Tongue (tissue), 2 donors: ENCODE measurements around the gene USH2A. TPM values are rescaled to one million over a fixed set of nuclear protein-coding genes. Genes with fewer than 3 reads are reported as not detected.
A peak's percentile ranks its signal among the peaks of the same experiment; 100 is the strongest.

Experiments used
- DNase-seq: peaks from one replicate; pipeline ENCODE4 v3.0.0-alpha.2; 2015
- total RNA-seq: library from RNA; depleted of rRNA; stranded (reverse); fragments of >200 nt; gene quantifications from one replicate; pipeline ENCODE4 v1.2.3, GENCODE V29; 2014

The USH2A gene
- total RNA-seq, 1 donor from 2014 or later, result 0.10 TPM

DNA sequence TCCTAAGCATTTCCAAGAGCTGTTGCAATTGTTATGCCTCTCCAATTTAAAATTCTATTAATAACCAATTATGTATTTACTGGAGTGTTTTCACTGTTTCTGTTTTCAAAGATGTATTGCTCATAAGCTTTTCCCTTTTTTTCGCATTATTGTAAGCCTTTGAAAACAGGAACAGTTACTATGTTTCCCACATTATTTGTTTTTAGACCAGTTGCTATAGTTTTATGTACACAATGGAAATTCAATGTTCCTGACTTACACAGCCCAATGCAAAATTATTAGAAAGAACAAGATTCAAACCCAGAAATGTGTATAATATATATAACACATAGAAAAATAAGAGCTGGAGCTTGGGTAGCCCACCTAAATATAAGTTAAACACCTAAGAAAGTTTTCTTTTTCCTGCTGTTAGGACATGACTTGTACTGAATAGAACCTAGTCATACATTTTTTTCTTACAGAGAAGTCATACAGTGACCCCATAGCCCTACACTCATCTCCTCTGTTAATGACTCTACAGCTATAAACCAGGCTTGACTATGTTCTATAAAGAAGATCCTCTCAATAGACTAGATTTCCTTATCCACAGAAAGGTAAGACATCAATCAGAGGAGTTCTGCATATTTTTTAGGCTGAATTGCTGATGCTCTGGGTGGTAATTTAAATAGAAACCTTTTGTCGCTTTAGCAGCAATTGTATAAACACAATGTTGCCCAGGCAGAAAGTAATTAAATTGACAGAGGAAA lies 299.6 kb downstream of the USH2A start:
- DNase-seq, result peak; percentile 7

DNA sequence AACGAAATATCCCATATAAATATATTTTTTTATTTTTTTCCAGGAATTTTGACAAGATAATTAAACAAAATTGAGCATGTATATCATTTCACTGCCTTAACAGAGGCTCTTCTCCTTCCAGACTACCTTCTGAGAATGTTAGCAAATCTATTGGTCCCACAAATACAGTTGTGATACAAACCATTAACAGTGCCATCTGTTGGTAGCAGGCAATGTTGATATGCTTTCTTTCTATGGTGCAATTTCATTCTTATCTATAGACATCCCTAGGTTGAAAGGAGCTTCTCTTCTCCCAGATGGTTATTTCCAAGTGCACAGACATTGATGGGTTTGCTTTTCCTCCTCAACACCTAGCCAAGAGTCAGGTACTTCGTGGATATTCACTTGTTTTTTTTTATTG lies 303.6 kb downstream of the USH2A start:
- DNase-seq, result no peak

DNA sequence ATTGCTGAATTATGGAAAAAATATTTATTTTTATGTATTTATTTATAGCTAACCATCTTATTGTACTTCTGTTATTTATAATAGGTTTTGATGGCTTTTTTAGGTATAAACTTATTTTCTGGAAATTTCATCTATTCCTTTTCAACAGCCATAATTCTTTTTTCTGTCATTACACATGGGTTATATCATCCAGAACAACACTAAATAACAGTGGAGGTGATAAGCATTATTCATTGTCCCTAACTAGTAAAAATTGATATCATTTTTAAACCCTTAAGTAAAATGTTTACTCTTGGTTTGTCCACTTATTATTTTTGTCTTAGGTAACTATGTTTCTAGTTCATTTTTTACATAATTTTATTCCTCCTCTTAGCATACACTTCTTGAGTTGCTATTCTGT lies 309.1 kb downstream of the USH2A start:
- DNase-seq, result no peak

DNA sequence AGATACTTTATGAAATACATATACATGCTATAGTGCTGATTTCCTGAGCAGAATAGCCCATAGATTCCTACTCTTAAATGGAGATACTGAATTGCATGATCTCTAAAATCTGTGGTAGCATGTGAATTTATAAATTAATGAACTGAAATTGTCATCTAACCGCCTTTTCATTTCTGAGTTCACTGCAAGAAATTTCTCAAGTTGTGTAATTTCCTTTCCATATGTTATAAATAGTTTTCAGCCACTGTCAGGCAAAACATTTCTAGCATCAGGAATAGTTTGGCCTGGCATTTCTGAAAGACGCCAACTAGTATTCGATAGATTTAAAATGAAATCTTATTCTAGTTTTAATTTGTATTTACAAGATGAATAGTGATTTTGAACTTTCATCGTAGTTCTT lies 310.1 kb downstream of the USH2A start:
- DNase-seq, result no peak

DNA sequence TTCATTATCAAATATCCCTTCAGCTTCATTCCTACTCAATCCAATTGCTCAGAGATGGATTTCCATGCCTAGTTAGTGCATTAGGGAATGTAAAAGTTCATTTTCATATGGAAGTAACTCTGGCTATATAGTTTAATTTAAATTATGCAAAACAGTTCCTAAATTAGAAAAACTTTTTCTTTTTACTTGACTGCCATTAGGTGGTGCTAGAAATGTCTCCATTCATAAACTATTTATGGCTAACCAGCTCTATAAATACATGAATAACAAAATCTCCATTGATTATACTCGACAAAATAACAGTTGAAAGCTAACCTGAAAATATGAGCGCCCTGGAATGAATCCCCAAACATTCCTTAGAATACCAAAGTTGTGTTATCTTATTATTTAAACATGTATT lies 311.4 kb downstream of the USH2A start:
- DNase-seq, result no peak

DNA sequence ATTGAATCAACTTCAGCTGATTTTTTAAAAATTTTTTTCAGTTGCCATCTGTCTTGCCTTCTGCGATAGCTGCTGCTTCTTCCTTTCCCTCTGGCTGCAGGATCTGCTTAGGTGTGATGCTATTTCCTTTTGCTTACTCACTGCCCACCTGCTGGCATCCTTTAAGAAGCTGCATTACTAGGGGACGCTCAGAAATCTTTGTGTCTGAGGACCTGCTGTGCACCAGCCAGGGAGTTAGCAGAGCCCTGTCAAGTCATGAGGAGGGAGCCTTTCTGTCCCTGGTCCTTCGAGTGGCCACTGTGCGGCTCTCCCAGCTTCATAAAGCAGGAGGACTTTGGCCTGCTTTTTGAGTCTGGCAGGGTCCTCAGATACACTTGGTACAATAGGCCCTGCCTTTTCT lies 327.8 kb downstream of the USH2A start:
- no peak for DNase-seq

DNA sequence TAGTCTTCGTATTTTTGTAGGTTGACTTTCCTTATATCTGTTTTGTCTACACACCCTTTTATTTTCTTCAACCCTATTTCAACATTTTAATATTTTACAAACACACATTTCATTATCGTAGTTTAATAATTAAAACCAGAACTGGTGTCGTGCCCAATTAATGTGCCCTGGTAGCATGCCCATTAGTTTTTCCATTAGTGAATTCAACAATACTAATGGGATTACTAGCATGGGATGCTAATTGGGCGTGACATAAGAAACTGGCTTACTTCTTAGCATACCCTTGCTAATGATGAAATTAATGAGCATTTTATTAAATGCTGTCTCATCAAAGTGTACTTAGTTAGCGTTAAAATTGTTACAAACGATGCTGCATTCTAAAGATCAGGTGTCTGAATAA lies 332.7 kb downstream of the USH2A start:
- no peak for DNase-seq

DNA sequence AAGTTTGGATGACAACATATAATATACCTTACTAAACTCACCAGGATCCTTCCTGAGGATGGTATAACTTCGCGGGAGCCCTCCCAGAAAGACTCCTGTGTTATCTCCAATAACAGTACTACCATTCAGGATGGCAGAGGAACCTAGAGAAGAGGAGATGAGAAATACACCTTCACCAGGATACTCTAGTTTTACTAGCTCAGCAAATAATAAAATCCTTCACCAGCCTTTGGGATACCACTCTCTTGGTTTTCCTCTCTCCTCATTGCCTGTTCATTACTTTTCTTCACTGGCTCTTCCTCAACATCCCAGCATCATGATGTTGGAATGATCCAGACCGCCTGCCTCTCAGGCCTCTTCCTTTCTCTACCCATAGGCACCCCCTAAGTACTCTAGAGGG lies 336.6 kb downstream of the USH2A start:
- no peak for DNase-seq

DNA sequence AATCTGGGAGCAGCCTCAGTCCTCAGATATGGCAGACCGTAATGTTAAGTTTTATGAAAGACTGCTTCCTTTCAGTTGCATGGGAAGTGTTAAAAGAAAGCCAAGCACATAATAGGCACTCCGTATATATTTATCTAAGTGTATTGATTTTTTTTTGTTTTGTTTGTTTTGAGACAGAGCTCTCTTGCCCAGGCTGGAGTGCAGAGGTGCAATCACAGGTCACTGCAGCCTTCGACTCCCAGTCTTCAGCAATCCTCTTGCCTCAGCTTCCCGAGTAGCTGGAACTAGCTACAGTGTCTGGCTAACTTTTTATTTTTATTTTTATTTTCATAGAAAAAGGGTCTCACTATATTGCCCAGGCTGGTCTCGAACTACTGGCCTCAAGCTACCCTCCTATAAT lies 341.8 kb downstream of the USH2A start:
- DNase-seq, result no peak

DNA sequence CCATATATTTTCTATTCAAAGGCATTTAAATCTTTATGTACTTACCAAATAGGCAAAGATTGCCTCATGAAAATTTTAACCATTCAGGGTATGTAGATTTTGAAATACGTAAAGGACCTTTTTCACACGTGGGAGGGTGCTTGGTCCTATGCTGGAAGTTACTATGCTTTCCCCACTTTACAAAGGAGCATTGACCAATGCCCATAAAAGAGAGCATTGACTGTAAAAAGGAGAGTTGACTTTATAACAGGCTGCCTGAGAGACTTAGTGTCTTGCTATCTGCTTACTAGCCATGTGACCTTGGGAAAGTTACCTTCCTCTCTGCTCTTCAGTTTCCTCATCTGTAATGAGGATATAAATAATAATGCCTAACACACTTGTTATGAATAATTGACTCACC lies 346.5 kb downstream of the USH2A start:
- no peak for DNase-seq

DNA sequence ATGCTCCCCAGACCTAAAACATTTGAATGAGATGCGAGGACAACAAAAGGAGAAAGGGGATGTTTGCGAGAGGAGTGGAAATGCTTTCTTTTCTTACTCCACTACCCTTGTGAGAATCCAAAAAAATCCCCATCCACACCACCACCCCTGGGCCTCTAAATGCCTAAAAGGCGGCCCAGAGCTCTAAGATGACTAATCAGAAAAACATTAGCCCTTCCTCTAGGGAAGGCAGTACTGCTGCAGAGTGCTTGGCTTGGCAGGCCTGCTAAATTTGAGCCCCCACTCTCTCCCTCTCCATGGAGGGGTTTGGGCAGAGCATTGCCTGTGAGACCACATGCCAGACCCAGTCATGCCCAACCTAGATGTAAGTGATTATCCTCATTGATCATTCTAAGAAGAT lies 347.9 kb downstream of the USH2A start:
- no peak for DNase-seq

DNA sequence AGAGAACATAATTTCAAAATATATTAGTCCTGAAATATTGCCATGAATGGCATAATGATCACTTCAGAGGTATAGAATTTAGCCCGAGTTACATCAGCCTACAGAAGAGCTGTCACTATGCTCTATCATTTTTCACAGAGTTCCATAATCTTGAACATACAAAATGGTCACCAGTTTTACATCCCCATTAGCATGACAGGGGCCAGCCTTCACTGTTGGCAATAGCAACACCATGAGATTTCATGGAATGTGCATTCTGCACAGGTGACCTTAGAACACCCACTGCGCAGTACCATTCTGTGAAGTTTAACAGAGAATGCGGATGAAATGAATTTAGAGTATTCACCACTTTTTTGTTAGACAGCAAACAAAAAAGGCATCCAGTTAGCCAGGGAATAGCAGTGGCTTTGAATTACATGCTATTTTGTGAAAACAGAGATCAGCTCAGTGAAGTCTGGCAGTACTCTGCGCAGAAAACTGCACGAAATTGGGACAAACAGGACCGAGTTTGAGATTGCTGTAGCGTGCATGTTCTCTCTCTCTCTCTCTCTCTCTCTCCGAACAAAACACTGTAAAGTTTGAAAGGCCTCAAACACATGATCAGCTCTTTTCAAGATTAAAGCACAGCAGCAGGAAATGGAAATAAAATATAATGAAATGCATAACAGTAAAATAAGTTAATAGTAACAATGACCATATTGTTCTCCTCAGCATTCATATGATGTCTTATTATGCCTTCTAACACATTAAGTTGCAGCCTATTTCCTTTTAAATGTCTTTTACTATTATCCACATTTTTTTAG lies 349.3 kb downstream of the USH2A start:
- no peak for DNase-seq

DNA sequence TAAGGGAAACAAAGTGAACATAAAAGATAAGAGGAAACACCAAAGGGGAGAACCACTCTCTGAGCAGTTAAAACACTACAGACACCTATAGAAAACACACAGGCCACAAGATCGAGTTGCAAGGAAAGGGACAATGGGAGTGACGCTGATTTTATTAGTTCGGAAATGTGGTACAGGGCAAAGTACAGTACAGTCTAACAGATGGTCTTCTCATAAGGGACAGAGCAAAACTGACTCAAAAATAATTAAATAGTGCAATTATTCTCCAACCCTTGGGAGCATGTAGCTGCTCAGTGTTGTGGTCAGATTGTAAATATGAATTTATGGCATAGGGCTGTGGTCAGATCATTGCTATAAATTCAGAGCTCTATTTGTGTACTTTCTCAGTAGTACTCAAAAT lies 352.0 kb downstream of the USH2A start:
- DNase-seq, result no peak

DNA sequence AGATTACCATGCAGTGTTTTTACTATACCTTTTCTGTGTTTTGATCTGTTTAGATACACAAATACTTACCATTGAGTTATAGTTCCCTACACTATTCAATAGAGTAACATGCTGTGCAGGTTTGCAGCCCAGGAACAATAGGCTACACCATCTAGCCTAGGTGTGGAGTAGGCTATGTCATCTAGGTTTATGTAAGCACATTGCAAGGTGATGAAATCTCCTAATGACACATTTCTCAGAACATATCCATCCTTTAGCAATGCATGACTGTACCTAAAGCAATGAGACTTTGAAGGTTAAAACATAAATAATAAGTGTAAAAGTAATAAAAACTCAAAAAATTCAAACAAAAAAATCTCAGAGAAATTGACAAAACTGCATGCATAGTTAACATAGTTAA lies 358.6 kb downstream of the USH2A start:
- DNase-seq, result no peak

DNA sequence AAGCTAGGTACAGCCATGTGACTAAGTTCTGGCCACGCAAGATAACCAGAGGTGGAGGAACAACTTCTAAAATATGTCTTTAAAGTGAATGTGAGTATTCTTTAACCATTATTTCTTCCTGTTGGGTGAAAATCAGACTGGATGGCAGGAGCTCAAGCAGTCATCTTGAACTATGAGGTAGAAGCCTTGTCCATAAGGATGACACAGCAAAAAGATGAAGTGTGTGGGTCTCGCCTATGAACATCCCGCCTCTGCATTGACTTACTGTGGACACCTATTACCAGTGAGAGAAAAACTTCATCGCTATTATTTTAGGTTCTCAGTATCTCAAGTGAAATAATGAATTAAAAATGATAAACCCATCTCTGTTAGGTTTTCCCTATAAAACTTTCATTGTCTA lies 365.3 kb downstream of the USH2A start:
- no peak for DNase-seq

DNA sequence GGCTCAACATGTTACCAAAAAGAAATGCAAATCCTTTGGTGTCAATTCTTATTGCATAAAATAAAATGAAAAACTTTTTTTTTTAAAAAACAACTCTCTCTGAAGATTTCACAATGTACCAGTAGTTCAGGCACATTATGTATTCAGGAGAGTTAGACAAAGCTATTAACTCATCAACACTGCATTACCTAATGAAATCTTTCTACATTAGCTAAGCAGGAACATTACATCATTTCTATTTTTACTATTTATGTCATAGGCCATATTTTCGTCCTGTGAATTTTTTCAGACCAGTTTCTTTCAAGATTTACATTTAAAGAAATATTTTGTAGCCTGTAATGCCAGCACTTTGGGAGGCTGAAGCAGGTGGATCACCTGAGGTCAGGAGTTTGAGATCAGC lies 366.2 kb downstream of the USH2A start:
- DNase-seq, result no peak

DNA sequence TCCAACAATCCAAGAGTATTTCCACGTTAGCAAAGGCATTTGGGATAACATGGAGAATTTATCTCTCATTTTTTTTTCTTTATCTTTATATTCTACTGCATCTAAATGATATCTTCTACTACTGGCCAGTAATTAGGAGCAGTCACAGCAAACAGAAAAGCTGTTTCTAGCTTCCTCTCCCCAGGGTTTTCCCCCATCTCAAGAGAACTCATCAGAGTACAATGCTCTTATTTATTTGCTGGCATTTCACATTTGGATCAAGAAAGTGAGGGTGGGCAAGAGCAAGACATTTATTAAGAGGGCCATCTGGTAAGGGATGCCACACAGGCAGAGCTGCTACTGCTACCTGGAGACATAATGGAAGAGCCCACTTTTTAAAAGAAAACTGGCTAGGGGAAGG lies 368.2 kb downstream of the USH2A start:
- no peak for DNase-seq

DNA sequence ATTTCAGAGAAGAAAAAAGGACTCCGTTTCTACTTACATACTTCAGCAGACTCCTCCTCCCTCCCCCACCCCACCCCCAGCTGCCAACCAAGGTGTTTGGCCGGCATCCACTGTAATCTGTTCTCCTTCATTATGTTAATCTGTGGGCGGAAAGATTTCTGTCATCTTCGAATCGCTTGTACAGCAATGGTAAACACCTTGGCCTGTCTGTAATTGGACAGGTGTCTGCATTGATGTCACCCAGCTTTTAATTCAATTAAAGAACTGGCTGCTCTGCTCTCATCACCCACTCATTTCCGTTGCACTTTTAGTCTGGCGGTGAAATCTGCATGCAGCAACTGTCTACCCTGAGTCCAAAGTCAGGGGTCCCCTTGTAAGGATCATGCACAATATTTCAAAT lies 368.6 kb downstream of the USH2A start:
- DNase-seq, result peak; percentile 7

DNA sequence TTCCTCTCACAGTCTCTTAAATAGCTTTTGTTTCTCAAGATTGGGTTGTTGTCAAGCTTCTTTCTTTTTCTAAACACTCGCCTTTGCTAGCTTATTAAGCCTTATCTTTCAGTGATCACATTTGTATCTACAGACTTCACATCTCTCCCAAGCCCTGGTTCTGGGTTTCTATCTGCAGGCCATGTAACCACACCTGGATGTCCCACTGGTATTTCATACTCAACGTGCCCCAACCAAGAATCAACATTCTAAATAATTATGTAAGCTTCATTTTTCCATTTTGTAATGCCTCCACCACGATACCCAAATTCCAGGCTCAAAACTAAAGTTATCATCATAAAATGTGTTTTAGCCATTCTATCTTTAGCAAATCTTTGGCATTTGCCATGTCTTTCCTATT lies 372.2 kb downstream of the USH2A start:
- DNase-seq, result no peak

DNA sequence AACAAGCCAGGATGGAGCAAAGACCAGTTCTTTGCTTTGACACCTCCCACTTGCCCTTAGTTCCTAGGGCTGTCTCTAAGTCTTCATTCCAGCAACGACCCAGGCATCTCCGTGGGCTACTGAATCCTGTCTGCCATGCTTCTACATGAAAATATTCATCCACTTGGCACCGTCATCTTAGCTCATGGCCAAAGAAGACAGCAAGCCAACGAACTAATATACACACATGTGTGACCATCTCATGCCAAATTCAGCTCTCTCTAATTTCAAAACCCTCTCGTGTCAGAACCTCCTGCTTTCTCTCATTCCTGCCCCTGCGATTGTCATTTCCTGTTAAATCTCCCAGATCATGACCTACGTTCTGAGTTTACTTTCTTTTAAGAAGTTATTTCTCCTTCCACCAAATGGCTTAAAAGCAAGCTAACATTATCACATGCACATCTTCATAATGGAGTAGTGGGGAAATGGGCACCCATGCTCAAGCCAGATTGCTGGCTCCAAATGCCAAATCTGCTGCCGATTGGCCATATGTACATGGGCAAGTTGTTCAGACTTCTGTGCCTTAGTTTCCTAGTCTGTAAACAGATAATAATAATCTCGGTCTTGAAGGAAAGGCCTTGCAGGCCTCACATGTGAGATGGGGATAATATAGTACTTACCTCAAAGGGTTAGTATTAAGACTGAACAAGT lies 373.4 kb downstream of the USH2A start:
- DNase-seq, result peak; percentile 43

DNA sequence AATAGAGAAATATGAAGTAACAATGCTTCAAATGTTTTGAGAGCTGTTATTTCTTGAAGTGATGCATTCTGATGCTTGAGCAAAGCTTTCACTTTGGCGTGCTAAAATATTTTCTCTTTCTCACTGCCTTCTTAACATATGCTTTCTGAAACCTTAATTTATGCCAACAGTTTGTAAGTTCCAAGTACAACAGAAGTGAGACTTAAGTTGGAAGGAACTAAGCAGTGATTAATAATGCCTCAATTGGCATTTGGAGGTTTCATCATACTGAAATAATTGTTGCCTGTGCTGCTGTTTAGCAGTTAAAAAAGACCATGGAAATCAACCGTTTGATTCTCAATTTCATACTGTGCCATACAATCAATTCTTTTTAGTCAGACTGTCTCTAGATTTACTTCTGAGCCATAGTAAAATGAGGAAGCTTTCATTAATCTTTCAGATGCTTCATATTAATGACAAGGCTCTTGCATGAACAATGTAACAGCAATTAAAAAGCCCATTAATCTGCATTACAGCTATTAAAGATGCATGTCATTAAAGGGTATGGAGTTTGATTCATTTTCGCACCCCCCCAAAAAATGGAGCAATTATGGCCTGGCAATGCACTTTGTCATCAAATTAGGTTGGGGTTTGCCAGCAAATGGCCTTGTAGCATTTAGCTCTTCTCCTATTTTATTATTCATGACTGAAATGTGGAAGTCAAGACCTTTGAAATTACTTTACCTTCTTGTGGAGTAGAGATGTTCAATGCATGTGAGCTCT lies 375.3 kb downstream of the USH2A start:
- no peak for DNase-seq

DNA sequence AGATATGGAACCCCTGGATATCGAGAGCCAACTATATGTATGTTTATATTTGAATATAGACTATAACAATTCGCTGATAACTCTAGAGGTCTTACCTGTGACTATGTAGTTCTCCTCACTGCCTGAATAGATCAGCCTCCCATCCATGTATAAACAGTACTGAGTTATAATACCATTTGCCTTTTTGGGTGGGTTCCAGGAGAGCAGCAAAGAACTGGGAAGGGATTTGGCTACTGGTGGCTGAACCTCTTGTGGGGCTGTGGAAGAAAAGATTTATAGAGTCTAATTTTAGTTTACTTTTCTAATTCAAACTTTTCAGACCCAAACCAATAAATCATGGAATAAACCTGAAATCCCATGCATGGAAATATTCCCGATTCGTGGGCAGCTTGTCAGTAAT lies 376.9 kb downstream of the USH2A start:
- no peak for DNase-seq

DNA sequence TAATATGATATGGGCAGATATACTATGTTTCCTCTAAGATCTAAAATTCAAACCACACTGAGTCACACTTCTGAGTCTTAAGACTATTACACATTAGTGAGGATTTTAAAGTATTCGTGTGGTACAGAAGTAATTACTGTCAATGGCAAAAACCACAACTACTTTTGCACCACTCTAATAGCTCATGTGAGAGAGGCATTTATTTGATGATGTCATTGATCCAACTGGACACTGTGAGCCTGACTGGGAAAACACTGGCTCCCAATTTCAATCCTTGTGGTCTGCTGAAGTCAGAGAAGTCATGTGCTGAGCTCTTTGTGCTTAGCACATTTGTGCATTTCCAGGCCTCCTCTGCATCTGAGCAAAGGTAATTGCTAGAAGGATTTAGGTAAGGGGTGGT lies 377.8 kb downstream of the USH2A start:
- no peak for DNase-seq
